ENCODE results near the gene UBE2O. TPM values are rescaled to one million over a fixed set of nuclear protein-coding genes. Genes with fewer than 3 reads are reported as not detected.

The UBE2O gene
- total and polyA plus RNA-seq, 2 experiments from 2014 or later, result 30.4 to 79.4 TPM

DNA sequence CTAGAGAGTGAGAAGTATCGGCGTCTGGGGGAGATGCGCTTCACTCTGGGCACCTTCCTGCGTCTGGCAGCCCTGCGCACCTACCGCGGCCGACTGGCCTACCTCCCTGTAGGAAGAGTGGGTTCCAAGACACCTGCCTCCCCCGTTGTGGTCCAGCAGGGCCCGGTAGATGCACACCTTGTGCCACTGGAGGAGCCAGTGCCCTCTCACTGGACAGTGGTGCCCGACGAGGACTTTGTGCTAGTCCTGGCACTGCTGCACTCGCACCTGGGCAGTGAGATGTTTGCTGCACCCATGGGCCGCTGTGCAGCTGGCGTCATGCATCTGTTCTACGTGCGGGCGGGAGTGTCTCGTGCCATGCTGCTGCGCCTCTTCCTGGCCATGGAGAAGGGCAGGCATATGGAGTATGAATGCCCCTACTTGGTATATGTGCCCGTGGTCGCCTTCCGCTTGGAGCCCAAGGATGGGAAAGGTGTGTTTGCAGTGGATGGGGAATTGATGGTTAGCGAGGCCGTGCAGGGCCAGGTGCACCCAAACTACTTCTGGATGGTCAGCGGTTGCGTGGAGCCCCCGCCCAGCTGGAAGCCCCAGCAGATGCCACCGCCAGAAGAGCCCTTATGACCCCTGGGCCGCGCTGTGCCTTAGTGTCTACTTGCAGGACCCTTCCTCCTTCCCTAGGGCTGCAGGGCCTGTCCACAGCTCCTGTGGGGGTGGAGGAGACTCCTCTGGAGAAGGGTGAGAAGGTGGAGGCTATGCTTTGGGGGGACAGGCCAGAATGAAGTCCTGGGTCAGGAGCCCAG is 65.8 kb downstream of the UBE2O start:
- peaks cover 44% of the 10 kb centered on the region for H3K27me3 ChIP-seq (ENCODE audit: insufficient read depth)
- Mint-ChIP-seq H3K36me3 (ENCODE audit: low read depth) (peaks cover 26% of the 10 kb centered on the region), H3K27ac (no peak overlapping the region), H3K4me1 (peaks cover 27% of the 10 kb centered on the region), H3K27me3 (ENCODE audit: insufficient read depth, low read depth, poor library complexity) (peaks cover 45% of the 10 kb centered on the region), H3K4me3 (no peak overlapping the region), H3K9me3 (no peaks in the 10 kb centered on the region; the same call in 1 of the 3 replicates)
- no peak overlapping the region for H3K27ac ChIP-seq (ENCODE audit: low read depth)
- TF ChIP-seq POLR2AphosphoS5 (IDR thresholded peaks at IDR 0.05; ENCODE audit: low read depth) (peak; percentile 33; the same call in 1 of the 2 replicates), JUNB (IDR thresholded peaks at IDR 0.05; ENCODE audit: unreplicated experiment) (no peak)
- H3K79me2 ChIP-seq (replicated peaks; ENCODE audit: insufficient read depth), result no peaks in the 10 kb centered on the region
- no peak overlapping the region for H3K4me3 ChIP-seq
- peaks cover 20% of the 10 kb centered on the region for H3F3A ChIP-seq (replicated peaks; ENCODE audit: low read depth)
- ATAC-seq (no peak), DNase-seq (ENCODE audit: low spot score) (no peak)
- H3K4me1 ChIP-seq (ENCODE audit: insufficient read depth), result peaks cover 22% of the 10 kb centered on the region
- no peaks in the 10 kb centered on the region for H3K36me3 ChIP-seq (ENCODE audit: insufficient read depth)
- H2AFZ ChIP-seq, result no peak overlapping the region
- H3K9me2 ChIP-seq (ENCODE audit: insufficient read depth), result no peaks in the 10 kb centered on the region
- no peaks in the 10 kb centered on the region for H4K20me1 ChIP-seq (replicated peaks; ENCODE audit: insufficient read depth)
- no peak overlapping the region for H3K4me2 ChIP-seq

DNA sequence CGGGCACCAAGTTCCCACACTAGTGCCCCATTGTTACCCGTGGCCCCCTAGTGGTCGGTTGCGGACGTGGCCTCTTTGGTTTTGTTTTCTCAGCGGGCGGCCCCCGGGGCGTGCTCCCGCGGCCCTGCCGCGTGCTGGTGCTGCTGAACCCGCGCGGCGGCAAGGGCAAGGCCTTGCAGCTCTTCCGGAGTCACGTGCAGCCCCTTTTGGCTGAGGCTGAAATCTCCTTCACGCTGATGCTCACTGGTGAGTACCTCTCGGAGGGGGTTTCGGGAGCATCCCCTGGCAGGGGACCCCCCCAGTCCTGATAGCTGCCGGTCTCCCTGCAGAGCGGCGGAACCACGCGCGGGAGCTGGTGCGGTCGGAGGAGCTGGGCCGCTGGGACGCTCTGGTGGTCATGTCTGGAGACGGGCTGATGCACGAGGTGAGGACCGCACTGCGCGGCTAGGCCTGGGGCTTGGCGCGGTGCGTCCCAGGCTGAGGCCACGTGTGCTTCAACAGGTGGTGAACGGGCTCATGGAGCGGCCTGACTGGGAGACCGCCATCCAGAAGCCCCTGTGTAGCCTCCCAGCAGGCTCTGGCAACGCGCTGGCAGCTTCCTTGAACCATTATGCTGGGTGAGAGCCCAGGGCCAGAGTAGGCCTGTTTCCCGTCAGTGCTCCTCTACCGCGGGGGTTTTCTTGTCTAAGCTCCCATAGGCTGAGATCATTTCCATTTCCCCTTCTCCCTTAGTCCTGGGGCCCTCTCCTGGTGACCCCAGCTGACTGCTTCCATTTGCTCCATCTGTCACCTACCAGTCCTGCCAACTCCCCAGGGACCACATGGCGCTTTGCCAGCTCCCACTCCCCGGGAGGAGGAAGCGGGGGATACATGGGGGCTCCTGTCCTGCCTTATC is 66.8 kb downstream of the UBE2O start:
- Histone ChIP-seq H3K27ac (ENCODE audit: low read depth) (no peak overlapping the region), H3K4me2 (peak overlapping the region; percentile 84; the same call in 1 of the 2 replicates), H3K4me1 (ENCODE audit: insufficient read depth) (peaks cover 28% of the 10 kb centered on the region), H2AFZ (peak overlapping the region; percentile 59; the same call in 1 of the 2 replicates), H3K27me3 (ENCODE audit: insufficient read depth) (peaks cover 54% of the 10 kb centered on the region), H3K4me3 (peak overlapping the region; percentile 84), H3F3A (replicated peaks; ENCODE audit: low read depth) (peaks cover 17% of the 10 kb centered on the region), H3K36me3 (ENCODE audit: insufficient read depth) (no peaks in the 10 kb centered on the region), H3K9me2 (ENCODE audit: insufficient read depth) (no peaks in the 10 kb centered on the region), H3K79me2 (replicated peaks; ENCODE audit: insufficient read depth) (no peaks in the 10 kb centered on the region), H4K20me1 (replicated peaks; ENCODE audit: insufficient read depth) (no peaks in the 10 kb centered on the region)
- DNase-seq (ENCODE audit: low spot score), result peak; percentile 93
- Mint-ChIP-seq H3K4me3 (no peak overlapping the region), H3K4me1 (peaks cover 33% of the 10 kb centered on the region), H3K9me3 (no peaks in the 10 kb centered on the region; the same call in 1 of the 3 replicates), H3K27me3 (ENCODE audit: insufficient read depth, low read depth, poor library complexity) (peaks cover 55% of the 10 kb centered on the region), H3K27ac (no peak overlapping the region), H3K36me3 (ENCODE audit: low read depth) (peaks cover 20% of the 10 kb centered on the region; the same call in 2 of the 3 replicates)
- peak; percentile 5 for ATAC-seq
- no peak for TF ChIP-seq STAT1 (IDR thresholded peaks at IDR 0.05; ENCODE audit: unreplicated experiment)
- TF ChIP-seq, protein P1, sequence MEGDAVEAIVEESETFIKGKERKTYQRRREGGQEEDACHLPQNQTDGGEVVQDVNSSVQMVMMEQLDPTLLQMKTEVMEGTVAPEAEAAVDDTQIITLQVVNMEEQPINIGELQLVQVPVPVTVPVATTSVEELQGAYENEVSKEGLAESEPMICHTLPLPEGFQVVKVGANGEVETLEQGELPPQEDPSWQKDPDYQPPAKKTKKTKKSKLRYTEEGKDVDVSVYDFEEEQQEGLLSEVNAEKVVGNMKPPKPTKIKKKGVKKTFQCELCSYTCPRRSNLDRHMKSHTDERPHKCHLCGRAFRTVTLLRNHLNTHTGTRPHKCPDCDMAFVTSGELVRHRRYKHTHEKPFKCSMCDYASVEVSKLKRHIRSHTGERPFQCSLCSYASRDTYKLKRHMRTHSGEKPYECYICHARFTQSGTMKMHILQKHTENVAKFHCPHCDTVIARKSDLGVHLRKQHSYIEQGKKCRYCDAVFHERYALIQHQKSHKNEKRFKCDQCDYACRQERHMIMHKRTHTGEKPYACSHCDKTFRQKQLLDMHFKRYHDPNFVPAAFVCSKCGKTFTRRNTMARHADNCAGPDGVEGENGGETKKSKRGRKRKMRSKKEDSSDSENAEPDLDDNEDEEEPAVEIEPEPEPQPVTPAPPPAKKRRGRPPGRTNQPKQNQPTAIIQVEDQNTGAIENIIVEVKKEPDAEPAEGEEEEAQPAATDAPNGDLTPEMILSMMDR (conservative IDR thresholded peaks at IDR 0.05; ENCODE audit: low read depth in 2 of 2), result peak; percentile 73 to 78

Data from GM23338 (cell line).